ENCODE data around the gene TRMT44.
A peak's percentile ranks its signal among the peaks of the same experiment; 100 is the strongest.

The TRMT44 gene

GRCh38 chr4:8442596-8443358, 2.2 kb downstream of the TRMT44 start:
- H3K4me3 ChIP-seq (ENCODE audit: low read depth, low read length), result peak overlapping the region; percentile 96

GRCh38 chr4:8443801-8444200, 3.2 kb downstream of the TRMT44 start:
- Histone ChIP-seq H3K27me3 (no peaks in the 10 kb centered on the region), H3K4me3 (ENCODE audit: low read depth, low read length) (no peak overlapping the region), H3K9me3 (no peaks in the 10 kb centered on the region), H3K36me3 (peaks cover 14% of the 10 kb centered on the region), H3K4me1 (no peaks in the 10 kb centered on the region; the same call in 1 of the 2 replicates)
- TF ChIP-seq CTCF (IDR thresholded peaks at IDR 0.05; ENCODE audit: low read depth, low read length), result no peak
- no peak for DNase-seq

More at GRCh38 chr4:8442596-8443358, 2.2 kb downstream of the TRMT44 start:
- Histone ChIP-seq H3K27me3 (no peaks in the 10 kb centered on the region), H3K4me1 (no peaks in the 10 kb centered on the region; the same call in 1 of the 2 replicates), H3K9me3 (no peaks in the 10 kb centered on the region), H3K36me3 (peaks cover 12% of the 10 kb centered on the region)
- no peak for TF ChIP-seq CTCF (IDR thresholded peaks at IDR 0.05; ENCODE audit: low read depth, low read length)
- no peak for DNase-seq

GRCh38 chr4:8446122-8446521, 5.5 kb downstream of the TRMT44 start:
- peaks cover 15% of the 10 kb centered on the region for H3K36me3 ChIP-seq
- H3K9me3 ChIP-seq, result no peaks in the 10 kb centered on the region
- DNase-seq, result no peak
- H3K4me1 ChIP-seq, result no peaks in the 10 kb centered on the region; the same call in 1 of the 2 replicates
- no peak overlapping the region for H3K4me3 ChIP-seq (ENCODE audit: low read depth, low read length)
- H3K27me3 ChIP-seq, result no peaks in the 10 kb centered on the region
- no peak for TF ChIP-seq CTCF (IDR thresholded peaks at IDR 0.05; ENCODE audit: low read depth, low read length)

GRCh38 chr4:8451440-8452182, 11.0 kb downstream of the TRMT44 start:
- no peak for TF ChIP-seq CTCF (IDR thresholded peaks at IDR 0.05; ENCODE audit: low read depth, low read length)
- H3K36me3 ChIP-seq, result peaks cover 58% of the 10 kb centered on the region
- H3K27me3 ChIP-seq, result no peaks in the 10 kb centered on the region

GRCh38 chr4:8453957-8454356, 13.4 kb downstream of the TRMT44 start:
- Histone ChIP-seq H3K9me3 (no peaks in the 10 kb centered on the region), H3K27me3 (no peaks in the 10 kb centered on the region), H3K4me3 (ENCODE audit: low read depth, low read length) (no peak overlapping the region), H3K36me3 (peaks cover 58% of the 10 kb centered on the region), H3K4me1 (no peaks in the 10 kb centered on the region)
- DNase-seq, result no peak
- no peak for TF ChIP-seq CTCF (IDR thresholded peaks at IDR 0.05; ENCODE audit: low read depth, low read length)

More at GRCh38 chr4:8451440-8452182, 11.0 kb downstream of the TRMT44 start:
- Histone ChIP-seq H3K4me3 (ENCODE audit: low read depth, low read length) (no peak overlapping the region), H3K4me1 (no peaks in the 10 kb centered on the region), H3K9me3 (no peaks in the 10 kb centered on the region)
- no peak for DNase-seq

All from BE2C (cell line).